Femur (tissue), 1 donor: ENCODE data around the gene MTUS2.
"Not testable (repeated sequence)": the region's sequence is repeated elsewhere in the genome, so short reads cannot be mapped to it uniquely, and the experiment has no call there.

ENCODE experiments used
- DNase-seq: peaks from one replicate; pipeline ENCODE4 v3.0.0-alpha.2; 2017

MTUS2 gene

DNA sequence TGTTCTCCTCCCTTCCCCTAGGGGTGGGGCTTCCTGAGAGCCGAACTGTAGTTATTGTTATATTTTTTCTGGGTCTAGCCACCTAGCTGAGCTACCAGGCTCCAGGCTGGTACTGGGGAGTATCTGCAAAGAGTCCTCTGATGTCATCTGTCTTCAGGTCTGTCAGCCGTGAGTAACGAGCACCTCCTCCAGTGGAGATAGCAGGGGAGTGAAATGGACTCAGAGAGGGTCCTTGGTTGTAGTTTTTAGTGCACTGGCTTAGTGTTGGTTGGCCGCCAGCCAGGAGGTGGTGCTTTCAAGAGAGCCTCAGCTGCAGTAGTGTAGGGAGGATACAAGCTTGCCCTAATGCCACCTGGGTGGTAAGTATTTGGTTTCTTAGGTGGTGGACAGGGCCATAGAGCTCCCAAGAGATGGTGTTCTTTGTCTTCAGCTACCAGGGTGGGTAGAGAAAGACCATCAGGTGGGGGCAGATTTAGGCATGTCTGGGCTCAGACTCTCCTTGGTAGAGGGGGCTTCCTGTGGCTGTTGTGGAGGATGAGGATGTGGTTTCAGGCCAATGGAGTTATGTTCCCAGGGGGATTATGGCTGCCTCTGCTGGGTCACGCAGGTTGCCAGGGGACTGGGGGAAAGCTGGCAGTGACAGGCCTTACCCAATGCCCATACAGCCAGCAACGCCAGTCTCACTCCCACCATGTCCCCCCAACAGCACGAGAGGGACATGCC lies 525.9 kb downstream of the MTUS2 start:
- not testable (repeated sequence) for DNase-seq

DNA sequence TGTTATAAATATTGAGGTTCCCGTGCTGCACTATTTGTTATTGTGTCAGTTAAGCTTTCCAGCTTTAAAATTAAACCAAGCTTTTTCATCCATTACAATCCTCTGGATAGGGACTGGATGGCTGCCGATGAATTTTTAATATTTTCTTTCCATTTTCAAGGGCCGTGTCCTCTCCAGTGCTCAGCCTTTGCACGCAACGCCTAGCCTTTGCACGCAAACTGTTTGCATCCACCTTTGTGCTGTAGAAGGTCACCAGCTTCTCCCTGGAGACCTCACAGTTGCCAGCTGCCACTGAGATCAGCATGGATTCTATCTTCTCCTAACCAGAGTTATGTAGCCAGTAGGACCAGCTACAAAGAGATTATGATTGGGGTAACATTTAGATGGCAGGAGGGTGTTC lies 534.9 kb downstream of the MTUS2 start:
- DNase-seq, result no peak

DNA sequence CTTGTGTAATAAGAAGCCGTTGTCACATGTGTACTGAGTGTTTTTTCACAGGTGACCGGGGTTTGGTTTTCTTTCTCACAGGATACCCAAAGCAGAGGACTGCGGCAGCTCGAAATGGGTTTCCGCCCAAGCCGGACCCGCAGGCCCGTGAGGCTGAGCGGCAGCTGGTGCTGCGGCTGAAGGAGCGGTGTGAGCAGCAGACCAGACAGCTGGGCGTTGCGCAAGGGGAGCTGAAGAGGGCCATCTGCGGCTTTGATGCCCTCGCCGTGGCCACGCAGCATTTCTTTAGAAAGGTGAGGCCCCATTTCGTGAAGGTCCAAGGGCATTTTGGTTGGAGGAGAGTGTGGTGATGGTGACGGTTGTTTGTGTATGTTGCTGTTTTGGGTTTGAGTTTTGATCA lies 539.0 kb downstream of the MTUS2 start:
- no peak for DNase-seq

DNA sequence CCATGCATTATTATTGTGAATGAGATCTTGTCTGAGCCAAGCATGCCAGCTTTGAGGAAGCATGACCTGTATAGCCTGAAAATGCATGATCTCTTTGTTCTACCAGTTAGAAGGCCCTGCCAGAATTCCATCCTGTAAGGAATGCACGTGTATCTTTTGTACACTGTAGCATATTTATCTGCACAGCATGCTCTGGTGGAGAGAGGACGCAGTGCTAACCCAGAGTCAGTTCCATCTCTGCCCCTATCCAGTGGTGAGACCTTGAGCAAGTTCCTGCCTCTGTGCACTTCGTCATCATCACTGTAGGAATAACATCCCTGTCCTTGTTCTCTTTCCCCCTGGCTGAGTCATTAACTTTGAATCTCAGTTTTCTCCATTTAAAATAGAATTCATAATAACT lies 541.6 kb downstream of the MTUS2 start:
- no peak for DNase-seq

DNA sequence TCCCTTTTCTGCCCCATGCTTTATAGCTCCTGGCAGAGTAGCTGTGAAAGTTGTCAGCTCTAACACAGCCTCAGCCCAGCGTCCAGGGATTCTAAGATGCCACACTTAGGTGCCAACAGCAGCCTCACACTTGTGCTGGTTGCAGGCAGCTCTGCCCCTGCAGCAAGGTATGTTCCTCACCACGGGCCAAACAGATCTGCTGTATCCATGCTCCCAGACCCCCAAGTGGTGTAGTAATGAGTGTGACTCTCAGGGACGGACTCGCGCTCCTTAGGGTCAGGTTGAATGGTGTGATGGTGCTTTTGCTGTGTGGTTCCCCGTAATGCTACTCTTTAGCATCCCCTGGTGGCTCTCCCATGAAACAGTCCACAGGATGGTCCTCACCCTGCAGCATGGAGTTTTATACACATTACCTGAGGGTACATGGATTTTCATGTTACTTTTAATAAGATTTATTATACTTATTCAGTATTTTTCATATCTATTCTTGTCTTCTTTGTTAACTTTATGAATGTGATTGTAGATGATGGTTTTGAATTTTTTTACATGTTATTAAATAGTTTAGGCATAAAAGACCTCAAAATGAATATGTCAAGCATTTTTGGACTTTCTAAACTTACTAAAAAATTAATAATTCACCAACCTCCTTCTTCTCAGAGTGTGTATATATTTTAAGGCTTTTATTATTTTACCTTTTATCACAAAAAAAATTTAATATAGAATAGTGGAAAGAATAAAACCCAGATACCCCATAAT lies 542.9 kb downstream of the MTUS2 start:
- DNase-seq, result peak; percentile 39

DNA sequence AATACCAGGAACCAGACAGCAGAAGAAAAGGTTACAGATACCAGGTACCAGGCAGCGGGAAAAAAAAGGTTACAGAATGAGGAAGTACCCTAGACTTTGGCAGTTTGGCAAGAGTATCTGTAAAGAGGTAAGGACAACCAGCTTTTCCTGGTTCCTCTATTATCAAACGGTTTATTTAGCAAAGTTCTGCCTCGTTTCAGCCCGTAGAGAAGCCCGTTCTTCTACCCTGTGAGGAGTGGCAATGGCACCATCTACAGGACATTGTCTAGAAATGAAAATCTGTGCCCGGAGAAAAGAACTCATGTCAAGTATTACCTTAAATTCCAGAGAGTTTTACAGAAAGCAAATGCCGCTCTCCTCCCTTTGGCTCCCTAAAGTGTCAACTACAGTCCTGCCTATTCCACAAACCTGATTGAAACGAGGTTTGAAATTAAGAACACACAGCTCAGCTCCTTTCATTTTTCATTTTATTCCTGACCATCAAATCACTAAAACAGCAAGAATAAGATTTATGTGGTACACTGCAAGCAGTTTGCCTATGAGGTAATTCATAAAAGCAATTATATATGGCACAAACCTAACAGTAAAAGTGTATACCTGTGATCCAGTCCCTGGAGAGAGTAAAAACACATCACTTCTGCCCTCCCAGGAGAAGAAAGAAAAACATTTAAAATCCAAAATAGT lies 549.1 kb downstream of the MTUS2 start:
- peak; percentile 24 for DNase-seq

DNA sequence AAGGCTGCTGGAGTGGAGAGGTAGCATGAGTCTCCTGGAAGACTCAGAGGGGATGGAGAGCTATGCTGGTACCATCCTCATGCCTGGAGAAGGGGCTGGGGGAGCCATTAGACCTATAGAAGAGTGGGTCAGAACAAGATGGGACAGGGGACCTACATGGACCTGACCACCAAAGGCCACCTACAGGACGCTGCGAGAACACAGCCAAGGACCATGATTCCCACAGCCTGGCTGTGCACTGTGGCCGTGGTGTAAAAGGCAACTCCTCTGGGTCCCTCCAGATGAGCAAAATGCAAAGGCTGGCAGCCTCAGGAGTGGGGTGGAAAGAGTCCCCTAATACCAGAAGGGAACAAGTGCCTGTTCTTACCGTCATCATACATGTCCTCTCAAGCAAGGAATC lies 559.1 kb downstream of the MTUS2 start:
- no peak for DNase-seq

DNA sequence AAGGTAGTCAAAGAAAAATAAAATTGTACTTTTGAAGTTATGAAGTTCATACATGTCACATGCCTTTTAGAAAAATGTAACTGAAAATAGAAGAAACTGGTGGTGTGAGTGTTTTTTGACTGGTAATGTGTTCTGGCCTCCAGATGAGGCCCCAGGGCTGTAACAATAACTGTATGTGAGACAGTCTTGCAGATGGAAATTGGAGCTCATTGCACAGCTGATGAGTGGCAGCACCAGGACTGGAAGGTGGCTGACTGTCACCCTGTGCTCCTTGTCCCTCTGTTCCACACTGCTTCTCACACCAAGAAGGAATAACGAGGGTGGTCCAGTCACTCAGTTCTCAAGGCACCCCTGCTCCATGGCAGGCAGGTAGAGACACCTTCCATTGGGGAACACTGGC lies 559.7 kb downstream of the MTUS2 start:
- DNase-seq, result no peak

DNA sequence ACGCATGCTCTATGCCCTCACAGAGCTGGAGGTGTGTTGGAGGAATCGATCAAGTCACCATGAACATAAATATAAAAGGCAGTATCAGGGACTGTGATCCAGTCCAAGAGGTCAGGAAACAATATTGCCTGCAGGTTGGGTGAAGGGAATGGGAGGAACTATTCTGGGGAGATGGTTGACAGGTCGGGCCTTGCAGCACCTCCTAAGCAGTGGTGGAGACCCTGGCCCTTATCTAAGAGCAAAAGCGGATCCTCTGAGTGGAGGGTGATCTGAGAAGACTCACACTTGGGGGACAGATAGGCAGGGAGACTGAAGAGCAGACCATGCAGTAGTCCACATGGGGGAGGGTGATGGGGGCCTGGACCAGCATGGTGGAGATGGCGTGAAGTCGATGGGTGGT lies 561.9 kb downstream of the MTUS2 start:
- no peak for DNase-seq

DNA sequence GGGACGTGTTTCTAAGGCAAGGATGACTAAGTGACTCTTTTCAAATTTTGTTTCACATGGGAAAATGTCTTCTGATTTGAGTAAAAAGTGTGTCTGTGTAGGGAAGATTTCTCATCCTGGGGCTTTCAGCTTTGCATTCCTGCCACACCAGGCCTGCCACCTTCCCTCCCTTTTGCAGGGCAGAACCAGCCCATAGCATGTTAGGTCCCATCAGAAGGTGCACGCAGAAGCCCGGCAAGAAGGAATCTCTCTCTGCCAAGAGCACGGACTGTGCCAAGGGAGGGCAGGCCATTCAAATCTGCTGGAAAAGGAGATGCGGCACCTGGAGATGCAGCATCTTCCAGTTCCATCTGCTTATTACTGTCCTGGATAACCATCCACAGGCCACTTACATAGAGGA lies 563.3 kb downstream of the MTUS2 start:
- no peak for DNase-seq

DNA sequence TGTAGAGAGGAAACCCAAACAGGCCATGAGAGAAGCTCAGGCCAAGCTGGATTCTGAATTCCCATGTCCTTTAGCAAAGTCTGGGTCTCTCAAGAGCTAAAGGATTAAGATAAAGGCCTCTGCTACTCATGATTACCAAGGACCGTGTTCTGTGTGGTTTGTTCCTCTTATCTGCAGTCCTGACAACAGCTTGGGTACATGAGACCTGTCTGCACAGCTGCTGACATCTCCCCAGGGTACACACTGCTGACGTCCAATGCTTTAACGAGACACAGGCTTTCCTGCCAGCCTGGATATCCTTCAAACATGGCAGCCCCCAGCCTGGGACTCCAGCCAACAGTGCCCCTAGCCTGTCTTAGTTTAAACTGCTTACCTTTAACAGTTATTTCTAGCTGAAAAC lies 564.3 kb downstream of the MTUS2 start:
- DNase-seq, result no peak

DNA sequence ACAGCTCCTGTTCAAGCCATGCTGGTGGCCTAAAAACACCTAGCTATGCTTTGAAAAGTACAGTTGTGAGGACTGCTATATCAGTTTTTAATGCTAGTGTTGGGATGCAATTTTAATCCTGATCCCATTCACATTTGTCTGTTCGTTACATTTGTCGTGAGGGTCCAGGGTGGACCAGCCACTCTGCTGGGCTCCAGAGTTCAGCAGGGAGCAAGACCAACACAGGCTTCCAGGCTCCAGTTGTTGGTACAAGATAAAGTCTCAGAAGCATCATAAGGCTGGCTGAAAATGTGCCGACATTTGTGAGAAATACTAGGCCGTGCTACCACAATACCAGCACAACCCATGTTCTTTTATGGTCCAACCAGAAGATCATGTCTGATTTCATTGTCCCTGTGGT lies 564.7 kb downstream of the MTUS2 start:
- no peak for DNase-seq

DNA sequence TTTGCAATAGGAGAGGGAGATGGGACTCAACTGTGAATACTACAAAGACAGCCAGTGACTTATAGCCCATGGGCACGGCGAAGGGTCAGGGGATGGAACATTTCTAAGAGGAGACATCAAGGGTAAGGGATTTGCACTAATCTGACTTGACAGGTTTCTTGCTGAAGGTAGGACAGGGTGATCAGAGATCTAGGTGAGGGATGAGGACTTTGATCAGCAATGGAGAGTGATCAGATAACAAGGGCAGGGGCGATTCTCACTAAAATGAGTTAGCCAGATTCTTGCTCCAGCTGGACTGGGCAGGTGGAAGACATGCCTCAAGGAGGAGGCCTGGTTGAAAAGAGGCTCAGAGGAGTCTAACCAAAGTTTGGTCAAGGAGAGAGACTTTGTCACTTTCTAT lies 566.1 kb downstream of the MTUS2 start:
- DNase-seq, result no peak

DNA sequence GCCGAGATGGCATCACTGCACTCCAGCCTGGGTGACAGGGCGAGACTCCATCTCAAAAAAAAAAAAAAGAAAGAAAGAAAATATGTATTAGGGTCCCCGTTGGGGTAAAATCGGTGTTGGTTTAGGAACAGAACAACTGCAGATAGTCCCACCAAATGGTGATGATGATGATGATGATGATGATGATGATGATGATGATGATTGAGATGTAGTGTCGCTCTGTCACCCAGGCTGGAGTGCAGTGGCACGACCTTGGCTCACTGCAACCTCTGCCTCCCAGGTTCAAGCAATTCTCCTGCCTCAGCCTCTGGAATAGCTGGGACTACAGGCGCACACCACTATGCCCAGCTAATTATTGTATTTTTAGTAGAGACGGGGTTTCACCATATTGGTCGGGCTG lies 570.5 kb downstream of the MTUS2 start:
- not testable (repeated sequence) for DNase-seq

DNA sequence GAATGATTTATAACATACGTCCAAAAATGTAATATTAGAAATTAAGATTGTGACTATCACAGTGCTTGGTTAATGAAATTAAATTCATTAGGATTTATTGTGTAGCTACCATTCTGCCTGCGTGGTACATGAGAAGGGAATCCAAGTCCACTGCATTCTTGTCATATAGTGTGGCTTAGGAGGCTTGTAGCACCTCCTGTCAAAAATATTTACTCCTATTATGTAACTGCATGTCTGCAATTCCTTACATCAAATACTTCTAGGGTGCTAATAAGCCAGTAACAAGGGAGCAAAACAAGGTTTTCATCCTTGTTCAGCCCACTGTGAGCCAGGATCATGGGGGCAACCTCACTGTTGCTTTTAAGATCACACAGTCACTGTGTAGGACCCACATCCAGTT lies 576.3 kb downstream of the MTUS2 start:
- DNase-seq, result no peak

DNA sequence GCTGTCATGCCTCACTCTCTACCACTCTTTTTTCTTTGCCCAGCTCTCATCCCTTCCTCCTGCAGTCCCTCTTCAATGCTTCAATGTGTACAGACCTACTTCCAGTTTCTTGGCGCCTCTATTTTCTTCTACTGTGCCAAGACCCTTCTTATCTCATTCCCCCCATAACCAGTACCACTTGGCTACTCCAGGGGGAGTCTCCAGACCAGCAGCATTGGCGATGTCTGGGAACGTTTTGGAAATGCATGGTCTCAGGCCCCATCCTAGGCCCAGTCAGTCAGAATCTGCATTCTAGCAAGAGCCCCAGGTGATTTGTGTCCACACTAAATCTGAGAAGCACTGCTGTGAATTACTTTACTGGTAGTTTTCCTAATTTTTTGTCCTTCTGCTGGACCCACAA lies 577.1 kb downstream of the MTUS2 start:
- DNase-seq, result no peak

DNA sequence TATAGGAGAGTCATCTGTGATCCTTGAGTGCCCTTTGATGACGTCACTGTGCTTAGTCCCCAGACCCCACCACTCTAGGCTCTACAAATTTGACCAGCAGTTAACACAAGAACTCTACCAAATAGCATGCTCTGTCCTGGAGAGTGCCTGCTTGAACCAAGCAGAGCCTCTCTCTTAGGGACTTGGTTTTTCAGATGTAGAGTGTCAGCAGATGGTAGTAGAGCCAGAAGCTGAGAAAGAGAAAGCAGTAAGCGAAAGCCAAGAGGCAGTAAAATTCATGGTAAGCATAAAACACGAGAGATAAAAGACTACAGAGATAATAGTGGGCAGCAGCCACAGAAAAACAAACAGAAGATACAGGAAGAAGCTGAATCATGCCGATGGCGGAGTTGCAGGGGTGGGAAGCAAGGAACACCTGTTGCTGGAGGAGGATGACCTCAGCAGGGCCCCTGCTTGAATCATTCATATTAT lies 582.1 kb downstream of the MTUS2 start:
- no peak for DNase-seq

DNA sequence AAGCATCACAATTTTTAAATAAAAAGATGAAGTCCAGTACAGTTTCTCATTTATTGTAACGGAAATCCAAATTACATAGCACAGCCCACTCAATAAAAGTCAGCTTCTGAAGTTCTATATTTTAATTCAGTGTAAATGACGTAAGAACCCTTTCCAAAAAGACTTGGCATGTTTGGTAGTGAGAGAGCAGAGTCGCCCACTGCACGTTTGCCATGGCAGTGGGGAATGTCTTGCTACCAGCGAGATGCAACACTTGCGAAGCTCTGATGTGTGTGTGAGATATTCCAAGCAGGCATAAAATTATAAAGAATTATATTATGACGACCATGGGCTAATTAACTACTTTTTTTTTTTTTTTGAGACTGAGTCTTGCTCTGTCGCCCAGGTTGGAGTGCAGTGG lies 585.3 kb downstream of the MTUS2 start:
- no peak for DNase-seq

DNA sequence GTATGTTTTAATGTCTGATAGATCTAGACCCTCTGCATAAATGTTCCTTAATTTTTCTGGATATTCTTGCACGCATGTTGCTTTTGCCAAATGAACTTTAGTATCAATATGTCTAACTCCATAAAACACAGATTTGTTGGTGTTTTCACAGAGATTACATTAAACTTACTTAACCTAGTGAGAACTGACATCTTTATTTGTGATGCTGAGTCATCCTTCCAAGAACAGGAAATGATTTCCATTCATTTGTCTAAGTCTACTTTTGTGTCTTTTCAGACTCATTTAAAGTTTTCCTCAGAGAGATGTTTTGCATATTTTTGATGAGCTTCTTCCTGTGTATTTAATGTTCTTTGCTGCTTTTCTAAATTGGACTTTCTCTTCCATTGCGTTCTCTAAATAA lies 591.3 kb downstream of the MTUS2 start:
- DNase-seq, result no peak

DNA sequence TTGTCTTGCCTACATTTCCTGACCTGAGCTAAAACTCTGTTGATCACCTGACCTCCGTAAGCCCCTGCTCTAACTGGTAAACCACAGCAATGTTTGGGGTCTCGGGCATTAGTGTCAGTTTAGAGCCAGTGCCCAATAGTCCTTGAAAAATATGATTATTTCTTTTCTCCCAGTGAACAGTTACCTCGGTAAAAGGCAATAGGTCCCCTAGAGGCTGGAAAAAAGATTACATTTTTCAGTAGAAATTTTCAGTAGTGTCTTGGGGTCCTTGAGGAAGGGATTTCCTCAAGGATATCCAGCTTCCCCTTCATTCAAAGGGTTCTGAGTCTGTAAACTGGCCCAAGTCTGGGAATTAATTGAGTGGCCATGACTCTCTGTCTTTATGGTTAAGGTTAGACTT lies 597.9 kb downstream of the MTUS2 start:
- no peak for DNase-seq

DNA sequence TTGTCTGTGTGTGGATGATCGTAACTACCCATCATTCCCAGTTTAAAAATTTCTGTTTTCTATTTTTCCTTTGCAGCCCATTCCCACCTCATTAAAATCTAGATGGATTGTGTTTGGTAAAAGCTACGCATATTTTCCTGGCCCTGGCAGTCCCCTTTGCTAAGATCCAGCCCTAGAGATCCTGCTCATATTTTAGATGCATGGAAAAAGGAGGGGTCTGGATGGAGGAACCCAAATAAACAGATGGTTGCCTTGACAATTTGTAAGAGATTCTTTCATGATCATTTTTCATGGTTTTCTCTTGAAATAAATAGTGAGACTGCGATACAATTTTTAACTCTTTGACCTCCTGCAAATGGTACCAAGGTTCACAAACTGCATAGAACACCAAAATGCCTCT lies 601.0 kb downstream of the MTUS2 start:
- DNase-seq, result no peak

DNA sequence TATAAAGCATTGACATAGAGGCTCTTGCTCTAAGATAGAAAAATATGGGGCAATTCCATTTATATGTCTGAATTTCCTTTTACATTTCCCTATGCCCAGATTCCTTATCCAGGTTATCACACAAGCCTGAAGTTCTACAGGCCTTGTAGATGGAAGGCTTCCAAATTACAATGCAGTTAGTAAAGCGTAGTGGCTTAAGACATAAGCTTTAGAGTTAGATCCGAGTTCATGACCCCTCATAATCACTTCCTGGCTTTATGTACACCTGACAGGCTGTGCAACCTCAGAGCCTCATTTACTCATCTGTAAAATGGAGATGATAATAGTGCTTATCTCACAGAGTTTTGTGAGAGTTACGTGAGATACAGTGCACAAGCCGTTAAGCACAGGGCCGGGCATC lies 601.9 kb downstream of the MTUS2 start:
- no peak for DNase-seq

DNA sequence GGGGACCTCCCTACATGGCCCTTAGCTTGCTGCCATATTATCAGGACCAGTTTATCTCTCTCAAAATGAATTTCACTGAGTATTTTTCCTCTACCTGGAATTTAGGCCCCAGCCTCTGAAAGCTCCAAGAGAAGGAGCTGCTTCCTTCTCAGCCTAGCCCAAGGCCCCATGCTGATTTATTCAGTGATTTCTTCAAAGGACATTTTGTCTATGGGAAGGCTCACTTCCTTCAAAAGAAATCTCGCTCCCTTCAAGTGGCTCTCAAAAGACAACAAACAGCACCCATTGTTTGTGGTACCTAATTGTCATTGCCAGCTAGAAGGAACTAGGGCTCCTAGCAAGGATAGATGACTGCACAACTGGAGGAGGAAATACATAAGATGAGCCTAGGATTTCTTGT lies 602.9 kb downstream of the MTUS2 start:
- DNase-seq, result no peak

DNA sequence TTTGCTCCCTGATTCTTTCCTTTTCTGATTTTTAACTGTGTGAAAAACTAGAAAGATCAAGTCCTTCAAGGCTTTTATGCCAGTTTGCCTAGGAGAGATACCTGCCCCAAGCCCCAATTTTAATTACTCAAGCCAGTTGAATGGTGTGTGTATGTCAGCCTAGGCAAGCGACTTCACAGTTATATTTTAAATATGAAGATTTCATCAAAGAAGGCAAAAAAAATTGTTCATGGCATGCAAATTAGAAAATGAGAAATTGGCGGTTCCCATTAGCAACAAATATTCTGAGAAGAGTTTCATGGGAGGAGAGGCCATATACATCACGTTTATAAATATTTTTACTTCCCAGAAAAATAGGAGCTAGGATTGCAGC lies 607.8 kb downstream of the MTUS2 start:
- DNase-seq, result no peak
